Esophagus mucosa (tissue), 1 donor: Measurements from ENCODE around the gene PANX1. TPM values are rescaled to one million over a fixed set of nuclear protein-coding genes. Genes with fewer than 3 reads are reported as not detected.

Experiments
- ATAC-seq: fragments of 200-7000 bp; cut with Tn5 transposase; one replicate; pipeline ENCODE4 v1.9.1; 2020
- total RNA-seq: library from RNA; stranded (reverse); gene quantifications from one replicate; pipeline ENCODE4 v1.2.4, GENCODE V29; 2023
- donor health status: DM: yes; HTN: yes; CAD: no.

Gene PANX1
- total RNA-seq, 1 donor from 2014 or later: 10.9 TPM

DNA sequence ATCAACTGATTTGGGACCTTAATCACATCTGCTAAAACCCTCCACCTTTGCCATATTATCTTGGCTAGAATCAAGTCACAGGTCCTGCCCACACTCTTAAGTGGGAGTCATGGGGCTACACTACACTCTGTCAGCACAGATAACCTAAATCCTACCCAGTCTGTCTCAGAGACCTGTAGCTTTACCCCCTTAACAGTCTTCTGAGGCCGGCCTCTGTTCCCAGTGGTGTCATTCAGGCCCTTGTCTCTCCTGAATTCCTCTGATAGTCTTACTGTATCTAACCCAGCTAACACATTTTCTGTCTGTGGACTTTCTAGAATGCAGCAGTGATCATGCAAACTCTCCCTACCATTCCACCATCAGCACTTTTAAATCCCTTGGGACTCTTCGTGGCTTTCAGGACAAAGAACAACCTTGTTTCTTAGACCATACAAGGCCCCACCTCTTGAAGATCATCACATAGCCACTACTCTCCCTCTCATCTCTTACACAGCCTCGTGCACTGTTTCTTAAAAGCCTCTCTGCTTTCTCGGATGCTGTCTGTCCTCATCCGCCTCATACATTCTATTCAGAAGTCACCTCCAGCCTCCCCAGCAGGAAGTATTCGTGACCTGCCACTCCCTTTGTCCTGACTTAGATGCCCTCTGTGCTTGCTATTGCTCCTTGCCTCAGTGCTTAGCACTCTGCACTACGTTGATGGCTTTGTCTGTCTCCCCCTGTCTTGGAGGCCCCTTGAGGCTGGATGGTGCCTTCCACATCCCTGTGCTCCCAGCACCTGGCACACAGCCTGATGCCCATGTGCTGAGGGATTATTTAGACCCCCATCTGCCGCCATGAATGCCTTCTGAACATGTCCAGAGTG lies 57.9 kb downstream of the PANX1 start:
- no peak for ATAC-seq

DNA sequence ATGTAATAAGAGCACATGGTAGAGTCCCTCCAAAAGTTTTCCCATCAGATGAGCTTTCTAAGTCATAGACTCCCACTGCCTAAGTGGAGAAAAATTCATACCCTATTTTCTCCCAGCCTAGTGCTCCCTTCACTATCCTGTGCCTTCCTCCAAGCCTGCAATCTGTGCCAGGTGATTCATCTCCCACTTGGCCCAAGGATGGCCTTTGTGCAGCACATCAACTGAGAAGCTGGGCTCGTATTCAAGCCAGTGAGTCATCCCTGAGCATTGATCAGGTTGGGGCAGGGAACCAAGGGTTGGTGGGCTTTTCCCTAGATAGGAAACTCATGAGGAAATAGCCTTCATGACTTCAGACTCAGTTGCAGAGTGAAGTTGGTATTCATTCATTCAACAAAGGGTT lies 64.6 kb downstream of the PANX1 start:
- ATAC-seq: peak; percentile 70

DNA sequence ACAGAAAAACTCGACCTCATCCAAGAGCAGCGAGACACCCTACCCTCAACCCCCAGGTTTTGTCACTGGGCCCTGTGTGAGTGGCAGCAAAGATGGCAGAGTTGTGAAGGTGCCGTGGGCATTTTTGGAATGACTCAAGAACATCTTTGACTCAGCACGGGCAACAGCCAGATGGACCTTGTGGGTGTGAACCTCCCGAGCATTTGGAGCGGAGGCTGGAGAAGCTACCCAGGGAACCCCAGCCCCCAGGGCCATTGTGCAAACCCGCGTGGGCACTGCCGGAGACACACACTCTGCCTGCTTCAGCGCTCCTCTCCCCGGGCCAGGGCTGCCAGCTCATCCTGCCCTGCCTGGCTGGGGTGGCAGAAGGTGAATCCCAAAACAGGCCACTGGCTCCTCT lies 66.1 kb downstream of the PANX1 start:
- peak; percentile 70 for ATAC-seq

DNA sequence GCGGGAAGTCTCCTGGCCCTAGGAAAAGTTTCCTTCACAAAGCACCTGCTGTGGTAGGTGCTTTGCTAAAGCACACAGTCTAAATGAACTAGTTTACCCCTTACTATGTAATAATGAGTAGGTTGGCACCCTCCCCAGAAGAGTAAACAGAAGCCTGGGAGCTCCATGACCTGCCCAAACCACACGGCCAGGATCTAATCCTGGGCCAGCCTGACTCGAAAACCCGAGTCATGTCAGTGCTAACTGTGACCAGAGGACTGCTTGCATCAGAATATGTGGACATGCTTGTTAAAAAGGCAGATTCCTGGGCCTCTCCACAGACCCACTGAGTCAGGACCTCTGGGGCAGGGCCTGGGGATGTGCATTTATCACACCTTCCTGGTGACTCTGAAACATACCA lies 67.7 kb downstream of the PANX1 start:
- peak; percentile 47 for ATAC-seq

DNA sequence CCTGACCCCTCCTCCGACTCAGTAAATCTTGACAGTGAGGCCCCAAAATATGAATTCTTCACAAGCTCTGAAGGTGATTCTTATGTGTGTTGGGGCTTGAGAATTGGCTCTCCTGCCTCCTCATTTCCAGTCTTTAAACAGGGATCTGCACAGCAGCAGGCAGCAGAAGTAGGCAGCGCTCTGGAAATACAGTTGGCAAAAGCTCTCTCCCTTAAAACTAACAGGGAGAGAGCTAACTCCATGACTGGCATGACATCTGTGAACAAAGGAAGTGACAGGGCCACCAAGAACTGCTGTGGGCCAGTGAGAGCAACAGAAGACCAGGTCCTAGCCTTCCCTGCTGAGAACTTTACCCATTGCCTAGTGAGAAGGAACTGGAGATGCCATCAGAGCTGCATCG lies 70.1 kb downstream of the PANX1 start:
- ATAC-seq: no peak

DNA sequence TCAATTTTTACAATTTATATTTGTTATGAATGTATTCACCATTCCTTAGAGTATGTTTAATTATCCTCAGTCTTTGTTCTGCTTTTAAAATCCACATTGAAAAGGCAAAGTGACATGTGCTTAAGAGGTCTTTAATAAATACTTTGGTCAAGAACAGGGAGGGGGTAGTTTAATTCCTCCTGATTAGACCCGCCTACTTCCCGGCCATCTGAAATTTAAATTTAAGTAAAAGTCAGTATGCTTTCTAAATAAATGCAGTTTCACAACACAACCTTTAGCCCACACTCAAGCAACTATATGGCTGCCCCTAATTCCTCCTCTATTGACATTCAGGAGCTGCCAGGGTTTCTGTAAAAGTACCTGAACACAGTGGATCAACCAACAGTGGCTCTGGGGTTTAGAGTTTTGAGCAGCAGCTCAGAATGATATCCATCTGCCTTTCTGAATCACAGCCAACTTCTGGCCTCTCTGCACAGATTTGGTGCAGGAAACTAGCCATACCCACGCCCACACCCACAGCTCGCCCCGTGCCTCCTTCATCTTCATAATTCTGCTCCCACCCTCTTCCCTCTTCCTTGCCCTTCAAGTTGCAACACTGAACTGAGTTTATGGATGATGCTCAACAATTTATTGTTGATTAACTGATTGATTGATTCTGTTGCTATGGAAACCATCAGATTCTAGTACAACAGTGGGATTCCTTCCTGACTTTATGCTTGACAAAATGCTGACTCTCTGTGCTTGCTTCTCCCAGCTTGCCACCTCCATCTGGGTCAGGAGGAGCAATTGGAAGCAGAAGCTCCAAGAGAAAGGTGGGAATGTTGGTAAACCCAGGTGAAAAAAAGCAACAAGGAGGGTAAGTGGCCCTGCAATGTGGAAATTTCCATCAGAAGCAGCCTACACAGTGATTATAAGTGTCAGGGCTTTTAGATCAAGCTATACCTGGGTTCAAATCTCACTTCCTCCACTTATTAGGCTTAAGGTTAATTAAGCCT lies 70.8 kb downstream of the PANX1 start:
- ATAC-seq: no peak

DNA sequence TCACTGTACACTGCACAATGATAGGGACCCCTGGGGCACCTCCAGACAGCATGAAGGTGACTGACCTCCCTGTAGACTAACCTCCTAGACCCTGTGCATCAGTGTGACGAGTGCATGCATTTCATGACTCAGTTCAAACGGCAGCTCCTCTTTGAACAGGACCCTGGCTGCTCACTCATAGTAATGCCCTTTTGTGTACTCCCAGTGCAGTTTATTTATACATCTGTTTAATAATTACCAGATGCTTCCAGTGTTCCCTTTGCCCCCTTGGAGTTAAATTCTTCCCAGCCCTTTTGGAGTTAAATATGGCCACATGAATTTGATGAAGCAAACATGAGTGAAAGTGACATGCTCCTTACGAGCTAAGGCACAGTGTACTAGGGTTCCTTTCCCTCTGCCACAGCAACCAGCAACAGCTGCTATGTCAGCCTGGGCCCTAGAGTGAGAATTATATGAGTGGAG lies 72.4 kb downstream of the PANX1 start:
- no peak for ATAC-seq

DNA sequence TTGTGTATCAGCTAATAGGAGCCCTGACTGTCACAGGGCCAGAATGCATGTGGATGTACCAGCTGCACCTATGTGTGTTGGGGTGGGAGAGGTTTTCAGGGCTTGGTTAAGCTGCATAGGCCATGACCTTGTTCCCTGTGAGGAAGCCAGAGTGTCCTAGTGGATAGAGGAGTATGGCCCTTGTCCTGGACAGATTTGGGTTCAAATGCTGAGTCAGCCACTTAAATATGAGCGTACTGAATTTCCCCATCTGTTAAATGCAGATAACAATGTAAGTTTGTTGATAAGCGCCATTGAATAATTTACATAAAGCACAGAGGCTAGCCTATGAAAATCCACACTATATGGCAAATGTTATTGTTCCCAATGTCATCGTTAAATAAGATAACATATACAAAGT lies 74.4 kb downstream of the PANX1 start:
- no peak for ATAC-seq

DNA sequence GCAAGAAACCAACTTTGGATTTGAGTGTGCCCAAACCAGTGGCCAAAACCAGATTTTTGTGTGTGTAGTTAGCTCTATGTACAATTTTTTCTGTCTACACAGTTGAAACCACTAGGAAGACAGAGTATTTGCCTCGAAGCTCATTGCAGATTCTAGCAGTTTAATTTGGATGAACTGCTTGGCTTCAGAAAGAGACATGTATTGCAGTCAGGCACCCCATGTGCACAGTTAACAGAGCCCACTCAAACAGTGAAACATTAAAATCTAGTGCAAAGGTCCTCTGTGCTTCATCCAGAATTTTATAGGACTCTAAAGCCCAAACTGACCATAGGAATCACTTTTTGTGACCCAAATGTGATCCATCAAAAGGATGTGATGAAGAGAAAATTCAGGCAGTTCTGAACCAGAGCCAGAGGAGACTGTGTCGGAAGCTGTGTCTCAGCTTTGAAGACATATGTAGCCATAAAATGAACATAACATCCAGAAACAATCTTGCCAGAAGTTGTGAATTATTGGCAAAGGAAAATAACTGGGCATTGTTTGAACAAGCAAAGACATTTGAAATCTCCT lies 82.7 kb downstream of the PANX1 start:
- no peak for ATAC-seq

DNA sequence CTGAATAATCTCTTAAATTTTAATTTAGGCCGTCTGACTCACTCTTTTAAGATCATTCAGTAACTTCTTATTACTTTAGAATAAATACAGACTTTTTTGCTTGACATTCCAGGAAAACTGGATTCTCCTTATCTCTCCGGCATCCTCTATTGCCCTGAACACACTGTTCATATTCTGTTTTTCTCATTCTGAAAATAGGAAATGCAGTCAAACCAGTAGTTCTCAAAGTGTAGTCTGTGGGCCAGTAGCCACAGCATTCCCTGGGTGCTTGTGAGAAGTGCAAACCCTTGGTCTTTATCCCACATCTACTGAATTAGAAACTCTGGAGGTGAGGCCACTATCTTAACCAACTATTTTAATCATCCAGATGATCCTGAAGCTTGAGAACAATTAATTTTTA lies 84.3 kb downstream of the PANX1 start:
- no peak for ATAC-seq

DNA sequence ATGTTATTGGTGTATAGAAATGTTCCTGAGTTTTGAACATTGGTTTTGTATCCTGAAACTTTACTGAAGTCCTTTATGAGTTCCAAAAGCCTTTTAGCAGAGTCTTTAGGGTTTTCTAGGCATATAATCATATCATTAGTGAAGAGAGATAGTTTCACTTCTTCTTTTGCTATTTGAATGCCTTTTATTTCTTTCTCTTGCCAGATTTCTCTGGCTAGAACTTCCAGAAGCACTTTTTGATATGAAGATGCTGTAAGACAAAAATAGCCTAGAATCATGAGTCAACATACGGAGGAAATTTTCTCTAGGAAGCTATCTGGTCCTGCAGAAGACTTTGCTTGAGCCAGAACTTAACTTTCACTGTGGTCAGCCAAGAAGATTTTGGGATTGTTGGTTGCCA lies 89.1 kb downstream of the PANX1 start:
- ATAC-seq: no peak

DNA sequence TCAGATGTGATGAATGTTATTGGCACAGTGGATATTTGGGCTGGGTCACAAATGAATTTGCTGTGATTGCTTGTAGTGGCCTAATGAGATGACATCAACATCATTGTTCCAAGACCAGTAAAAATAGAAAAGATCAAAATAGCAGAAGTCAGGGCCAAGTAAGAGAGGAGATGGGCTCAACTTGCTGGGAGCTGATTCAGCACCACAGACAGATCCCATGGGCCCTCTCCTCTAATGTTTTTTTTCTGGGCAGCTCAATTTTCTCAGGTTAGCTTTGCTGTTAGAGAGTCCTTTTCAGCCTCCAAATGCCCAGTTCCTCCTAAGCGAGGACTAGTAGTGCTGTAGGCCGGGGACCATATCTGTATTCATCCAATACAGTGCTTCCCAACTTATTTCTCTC lies 89.7 kb downstream of the PANX1 start:
- no peak for ATAC-seq

DNA sequence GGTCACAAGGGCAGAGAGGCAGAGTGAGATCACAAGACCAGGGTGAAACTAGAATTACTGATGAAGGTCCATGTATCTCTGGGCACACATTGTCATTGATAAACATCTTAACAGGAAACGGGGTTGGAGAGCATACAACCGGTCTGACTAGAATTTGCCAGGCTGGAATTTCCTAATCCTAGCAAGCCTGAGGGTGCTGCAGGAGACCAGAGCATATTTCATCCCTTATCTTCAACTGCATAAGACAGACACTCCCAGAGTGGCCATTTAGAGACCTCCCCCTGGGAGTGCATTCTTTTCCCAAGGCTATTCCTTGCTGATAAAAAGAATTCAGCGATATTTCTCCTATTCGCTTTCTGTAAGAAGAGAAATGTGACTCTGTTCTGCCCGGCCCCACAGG lies 91.1 kb downstream of the PANX1 start:
- no peak for ATAC-seq

DNA sequence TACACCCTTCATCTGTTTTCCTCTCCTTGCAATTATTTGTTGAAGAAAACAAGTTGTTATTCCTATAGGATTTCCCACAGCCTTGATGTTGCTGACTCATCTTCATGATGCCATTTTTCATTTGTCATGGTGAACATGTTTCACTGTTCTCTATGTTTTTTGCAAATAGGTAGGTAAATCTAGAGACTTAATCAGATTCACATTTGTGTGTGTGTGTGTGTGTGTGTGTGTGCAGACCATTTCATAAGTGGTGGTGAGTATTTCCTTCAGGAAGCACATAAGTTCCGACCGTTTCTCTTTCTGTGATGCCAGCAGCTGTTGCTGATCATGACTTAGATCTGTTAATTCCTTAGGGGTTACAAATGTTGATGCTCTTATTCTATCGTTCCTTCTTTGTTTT lies 95.4 kb downstream of the PANX1 start:
- no peak for ATAC-seq

Other genes starting within 250 kb of the PANX1 start
- 13.0 TPM for gene HEPHL1, start 107.5 kb upstream of the PANX1 start, total RNA-seq
- not detected for gene IZUMO1R, start 175.7 kb downstream of the PANX1 start, total RNA-seq